ENCODE measurements around the gene C2.

DNA sequence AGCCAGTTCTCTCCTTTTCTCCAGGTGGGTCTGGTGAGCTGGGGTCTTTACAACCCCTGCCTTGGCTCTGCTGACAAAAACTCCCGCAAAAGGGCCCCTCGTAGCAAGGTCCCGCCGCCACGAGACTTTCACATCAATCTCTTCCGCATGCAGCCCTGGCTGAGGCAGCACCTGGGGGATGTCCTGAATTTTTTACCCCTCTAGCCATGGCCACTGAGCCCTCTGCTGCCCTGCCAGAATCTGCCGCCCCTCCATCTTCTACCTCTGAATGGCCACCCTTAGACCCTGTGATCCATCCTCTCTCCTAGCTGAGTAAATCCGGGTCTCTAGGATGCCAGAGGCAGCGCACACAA is 17.6 kb downstream of the C2 start:
- TF ChIP-seq, protein P1, sequence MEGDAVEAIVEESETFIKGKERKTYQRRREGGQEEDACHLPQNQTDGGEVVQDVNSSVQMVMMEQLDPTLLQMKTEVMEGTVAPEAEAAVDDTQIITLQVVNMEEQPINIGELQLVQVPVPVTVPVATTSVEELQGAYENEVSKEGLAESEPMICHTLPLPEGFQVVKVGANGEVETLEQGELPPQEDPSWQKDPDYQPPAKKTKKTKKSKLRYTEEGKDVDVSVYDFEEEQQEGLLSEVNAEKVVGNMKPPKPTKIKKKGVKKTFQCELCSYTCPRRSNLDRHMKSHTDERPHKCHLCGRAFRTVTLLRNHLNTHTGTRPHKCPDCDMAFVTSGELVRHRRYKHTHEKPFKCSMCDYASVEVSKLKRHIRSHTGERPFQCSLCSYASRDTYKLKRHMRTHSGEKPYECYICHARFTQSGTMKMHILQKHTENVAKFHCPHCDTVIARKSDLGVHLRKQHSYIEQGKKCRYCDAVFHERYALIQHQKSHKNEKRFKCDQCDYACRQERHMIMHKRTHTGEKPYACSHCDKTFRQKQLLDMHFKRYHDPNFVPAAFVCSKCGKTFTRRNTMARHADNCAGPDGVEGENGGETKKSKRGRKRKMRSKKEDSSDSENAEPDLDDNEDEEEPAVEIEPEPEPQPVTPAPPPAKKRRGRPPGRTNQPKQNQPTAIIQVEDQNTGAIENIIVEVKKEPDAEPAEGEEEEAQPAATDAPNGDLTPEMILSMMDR (IDR thresholded peaks at IDR 0.05), result no peak
- no peak for TF ChIP-seq POLR2AphosphoS5 (IDR thresholded peaks at IDR 0.05)
